ENCODE data around the gene RAP2B.

DNA sequence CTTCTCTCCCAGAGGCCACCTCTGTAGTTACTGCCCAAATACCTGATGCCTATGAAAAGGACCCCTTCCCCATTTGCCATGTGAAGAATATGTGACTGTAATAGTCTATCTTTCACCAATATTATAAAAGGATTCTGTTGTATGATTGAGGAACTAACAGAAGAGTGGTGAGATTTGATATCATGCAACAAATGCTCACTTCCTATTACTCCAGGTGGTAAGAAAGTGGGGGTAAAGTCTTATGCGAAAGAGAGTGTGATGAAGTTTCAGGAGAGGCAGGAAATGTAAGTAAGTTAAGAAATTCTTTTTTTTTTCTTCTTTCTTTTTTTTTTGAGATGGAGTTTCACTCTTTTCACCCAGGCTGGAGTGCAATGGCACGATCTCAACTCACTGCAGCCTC lies 24.4 kb upstream of the RAP2B start:
- TF ChIP-seq, protein P1, sequence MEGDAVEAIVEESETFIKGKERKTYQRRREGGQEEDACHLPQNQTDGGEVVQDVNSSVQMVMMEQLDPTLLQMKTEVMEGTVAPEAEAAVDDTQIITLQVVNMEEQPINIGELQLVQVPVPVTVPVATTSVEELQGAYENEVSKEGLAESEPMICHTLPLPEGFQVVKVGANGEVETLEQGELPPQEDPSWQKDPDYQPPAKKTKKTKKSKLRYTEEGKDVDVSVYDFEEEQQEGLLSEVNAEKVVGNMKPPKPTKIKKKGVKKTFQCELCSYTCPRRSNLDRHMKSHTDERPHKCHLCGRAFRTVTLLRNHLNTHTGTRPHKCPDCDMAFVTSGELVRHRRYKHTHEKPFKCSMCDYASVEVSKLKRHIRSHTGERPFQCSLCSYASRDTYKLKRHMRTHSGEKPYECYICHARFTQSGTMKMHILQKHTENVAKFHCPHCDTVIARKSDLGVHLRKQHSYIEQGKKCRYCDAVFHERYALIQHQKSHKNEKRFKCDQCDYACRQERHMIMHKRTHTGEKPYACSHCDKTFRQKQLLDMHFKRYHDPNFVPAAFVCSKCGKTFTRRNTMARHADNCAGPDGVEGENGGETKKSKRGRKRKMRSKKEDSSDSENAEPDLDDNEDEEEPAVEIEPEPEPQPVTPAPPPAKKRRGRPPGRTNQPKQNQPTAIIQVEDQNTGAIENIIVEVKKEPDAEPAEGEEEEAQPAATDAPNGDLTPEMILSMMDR (IDR thresholded peaks at IDR 0.05; ENCODE audit: low read depth, low read length): no peak
- no peak for TF ChIP-seq EZH2phosphoT487 (IDR thresholded peaks at IDR 0.05; ENCODE audit: low read depth)

Measured in OCI-LY3 (cell line).